Erythroblast (primary cell): ENCODE measurements around the gene TRIM47.
"Not testable (repeated sequence)": the region's sequence is repeated elsewhere in the genome, so short reads cannot be mapped to it uniquely, and the experiment has no call there.

Source experiments
- DNase-seq, 2 experiments: peaks; one replicate each; lab custom pipeline; 2025; lab: John Stamatoyannopoulos, UW
- GATA1 ChIP-seq: IDR thresholded peaks from 2 replicates; pipeline ENCODE4 v1.6.1; 2011; ENCODE audit warnings: low read depth, mild to moderate bottlenecking, control low read depth, low read length, moderate library complexity
- POLR2A ChIP-seq: IDR thresholded peaks from 2 replicates; pipeline ENCODE4 v1.6.1; 2011; ENCODE audit warnings: mild to moderate bottlenecking, low read length

TRIM47 gene

GRCh38 chr17:75875182-75875939 is 3.0 kb downstream of the TRIM47 start:
- DNase-seq, result no peak
- TF ChIP-seq GATA1, result no peak
- no peak for TF ChIP-seq POLR2A

- DNase-seq, result no peak
- TF ChIP-seq GATA1, result no peak
- no peak for TF ChIP-seq POLR2A
Observed at GRCh38 chr17:75874323-75875181, 3.8 kb downstream of the TRIM47 start.

- no peak for TF ChIP-seq GATA1
- TF ChIP-seq POLR2A, result no peak
- no peak for DNase-seq
Observed at GRCh38 chr17:75873587-75874322, 4.6 kb downstream of the TRIM47 start.

- TF ChIP-seq POLR2A, result no peak
- TF ChIP-seq GATA1, result no peak
- peak in 1 of 2 experiments; percentile 33 for DNase-seq
Observed at GRCh38 chr17:75872434-75873351, 5.7 kb downstream of the TRIM47 start.

GRCh38 chr17:75870228-75870627 is 8.2 kb downstream of the TRIM47 start:
- not testable (repeated sequence) for DNase-seq

- no peak for DNase-seq
- TF ChIP-seq GATA1, result no peak
- no peak for TF ChIP-seq POLR2A
Observed at GRCh38 chr17:75869282-75870141, 8.9 kb downstream of the TRIM47 start.

GRCh38 chr17:75868730-75869281 is 9.6 kb downstream of the TRIM47 start:
- not testable (repeated sequence) for DNase-seq

- DNase-seq, result not testable (repeated sequence)
Observed at GRCh38 chr17:75865404-75866188, 12.8 kb downstream of the TRIM47 start.

- not testable (repeated sequence) for DNase-seq
Observed at GRCh38 chr17:75864887-75865286, 13.5 kb downstream of the TRIM47 start.

- no peak for TF ChIP-seq POLR2A
- no peak for TF ChIP-seq GATA1
- no peak for DNase-seq
Observed at GRCh38 chr17:75864448-75864871, 13.9 kb downstream of the TRIM47 start.

GRCh38 chr17:75861927-75862317 is 16.5 kb downstream of the TRIM47 start:
- no peak for DNase-seq

GRCh38 chr17:75859358-75859757 is 19.0 kb downstream of the TRIM47 start:
- DNase-seq, result not testable (repeated sequence)

More at GRCh38 chr17:75861927-75862317, 16.5 kb downstream of the TRIM47 start:
- no peak for TF ChIP-seq GATA1
- no peak for TF ChIP-seq POLR2A
